ENCODE data around the gene IFNB1. TPM values are rescaled to one million over a fixed set of nuclear protein-coding genes. Genes with fewer than 3 reads are reported as not detected.

IFNB1 gene
- total RNA-seq, 1 experiment from 2014 or later: not detected

- Histone ChIP-seq H3T11ph (ENCODE audit: low read length) (no peak overlapping the region), H3K14ac (ENCODE audit: insufficient read depth, low read length) (no peak overlapping the region), H3K27ac (ENCODE audit: insufficient read length, low read depth, low read length) (no peak overlapping the region), H3K4ac (ENCODE audit: low read depth, low read length) (no peak overlapping the region), H3K9me3 (ENCODE audit: control insufficient read depth, low read depth, low read length) (no peaks in the 10 kb centered on the region), H3K18ac (ENCODE audit: insufficient read length, low read depth, low read length) (no peak overlapping the region), H3K9ac (ENCODE audit: extremely low read depth, insufficient read length, low read length) (no peak overlapping the region), H3K79me1 (ENCODE audit: insufficient read depth, low read depth, low read length, poor library complexity, severe bottlenecking) (no peaks in the 10 kb centered on the region), H2AFZ (ENCODE audit: low read length) (no peak overlapping the region), H2BK20ac (ENCODE audit: low read depth, low read length, poor library complexity, severe bottlenecking) (peak overlapping the region; percentile 6), H2BK12ac (ENCODE audit: insufficient read length, low read depth, low read length) (no peak overlapping the region), H4K8ac (replicated peaks; ENCODE audit: insufficient read length, low read depth, low read length) (no peak overlapping the region), H4K91ac (ENCODE audit: insufficient read length, low read depth, low read length) (no peak overlapping the region), H3K4me2 (ENCODE audit: insufficient read depth, insufficient read length, low read length) (no peak overlapping the region), H3K56ac (ENCODE audit: insufficient read length, low read depth, low read length) (no peak overlapping the region), H2BK15ac (ENCODE audit: low read depth, low read length) (no peak overlapping the region), H4K20me1 (ENCODE audit: control insufficient read depth, insufficient read depth, insufficient read length) (no peaks in the 10 kb centered on the region), H3K23ac (ENCODE audit: insufficient read length, low read depth, low read length) (no peak overlapping the region), H4K5ac (ENCODE audit: insufficient read length, low read depth, low read length) (no peak overlapping the region), H3K27me3 (ENCODE audit: insufficient read depth, low read length) (no peaks in the 10 kb centered on the region), H2AK5ac (ENCODE audit: insufficient read length, low read length) (no peak overlapping the region), H3K4me1 (ENCODE audit: insufficient read depth, low read length) (no peaks in the 10 kb centered on the region; the same call in 1 of the 2 replicates), H3K79me2 (ENCODE audit: insufficient read depth, low read length) (no peaks in the 10 kb centered on the region), H2BK5ac (ENCODE audit: insufficient read length, low read length) (no peak overlapping the region), H2BK120ac (ENCODE audit: low read depth, low read length, poor library complexity, severe bottlenecking) (no peak overlapping the region), H3K23me2 (ENCODE audit: insufficient read length, low read depth, low read length, poor library complexity, severe bottlenecking) (peaks cover 6% of the 10 kb centered on the region)
- no peak overlapping the region for H3K4me3 Mint-ChIP-seq
- no peak overlapping the region for H3K27ac Mint-ChIP-seq
- no peaks in the 10 kb centered on the region for H3K9me3 Mint-ChIP-seq
- no peak for DNase-seq
- no peaks in the 10 kb centered on the region for H3K36me3 Mint-ChIP-seq (ENCODE audit: insufficient read depth in 1 of 3, low read depth in 3 of 3)
- WGBS (ENCODE audit: extremely low coverage, insufficient read length, low lambda C conversion rate): no CpG with 5 or more reads among the region's 8 CpGs
- no peak for TF ChIP-seq CTCF (conservative IDR thresholded peaks at IDR 0.05)
- peaks cover 13% of the 10 kb centered on the region for H3K27me3 Mint-ChIP-seq (ENCODE audit: low read depth)
- H3K4me1 Mint-ChIP-seq: peaks cover 3 to 6% of the 10 kb centered on the region in 2 experiments; a peak in 2 of 4 replicates
Measured at GRCh38 chr9:21029661-21030060, 48.1 kb downstream of the IFNB1 start.

All from H9 (cell line).